ENCODE results near the gene NGEF.

NGEF gene

DNA sequence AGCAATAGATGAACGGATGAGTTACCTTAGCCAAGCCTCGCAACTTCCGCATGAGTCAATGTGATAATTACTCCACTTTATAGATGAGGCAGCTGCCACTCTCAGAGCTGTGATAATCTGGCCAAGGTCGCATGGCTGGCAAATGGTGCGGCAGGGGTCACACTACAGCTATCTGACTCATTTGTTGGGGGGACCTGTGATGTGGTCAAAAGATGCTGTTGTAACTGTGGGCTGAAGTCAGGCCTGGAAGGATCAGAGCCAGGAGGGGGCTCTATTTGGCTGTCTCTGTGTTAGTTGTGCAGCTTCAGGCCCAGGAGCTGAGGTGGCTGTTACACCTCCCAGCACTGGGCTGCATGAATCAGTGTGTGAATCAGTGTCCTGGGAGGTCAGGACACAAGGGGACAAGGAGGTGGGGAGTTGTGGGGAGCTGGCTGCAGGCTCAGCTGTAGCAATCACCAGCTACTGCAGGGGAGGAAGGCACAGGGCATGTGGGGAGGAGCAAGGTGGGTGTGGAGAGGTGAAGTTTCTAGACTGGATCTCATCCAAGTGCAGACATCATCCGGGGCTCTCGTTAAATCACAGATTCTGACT is 33.1 kb downstream of the NGEF start:
- TF ChIP-seq, protein P1, sequence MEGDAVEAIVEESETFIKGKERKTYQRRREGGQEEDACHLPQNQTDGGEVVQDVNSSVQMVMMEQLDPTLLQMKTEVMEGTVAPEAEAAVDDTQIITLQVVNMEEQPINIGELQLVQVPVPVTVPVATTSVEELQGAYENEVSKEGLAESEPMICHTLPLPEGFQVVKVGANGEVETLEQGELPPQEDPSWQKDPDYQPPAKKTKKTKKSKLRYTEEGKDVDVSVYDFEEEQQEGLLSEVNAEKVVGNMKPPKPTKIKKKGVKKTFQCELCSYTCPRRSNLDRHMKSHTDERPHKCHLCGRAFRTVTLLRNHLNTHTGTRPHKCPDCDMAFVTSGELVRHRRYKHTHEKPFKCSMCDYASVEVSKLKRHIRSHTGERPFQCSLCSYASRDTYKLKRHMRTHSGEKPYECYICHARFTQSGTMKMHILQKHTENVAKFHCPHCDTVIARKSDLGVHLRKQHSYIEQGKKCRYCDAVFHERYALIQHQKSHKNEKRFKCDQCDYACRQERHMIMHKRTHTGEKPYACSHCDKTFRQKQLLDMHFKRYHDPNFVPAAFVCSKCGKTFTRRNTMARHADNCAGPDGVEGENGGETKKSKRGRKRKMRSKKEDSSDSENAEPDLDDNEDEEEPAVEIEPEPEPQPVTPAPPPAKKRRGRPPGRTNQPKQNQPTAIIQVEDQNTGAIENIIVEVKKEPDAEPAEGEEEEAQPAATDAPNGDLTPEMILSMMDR (IDR thresholded peaks at IDR 0.05; ENCODE audit: extremely low read depth, missing control alignments) = no peak
- DNase-seq (ENCODE audit: low spot score) = no peak

DNA sequence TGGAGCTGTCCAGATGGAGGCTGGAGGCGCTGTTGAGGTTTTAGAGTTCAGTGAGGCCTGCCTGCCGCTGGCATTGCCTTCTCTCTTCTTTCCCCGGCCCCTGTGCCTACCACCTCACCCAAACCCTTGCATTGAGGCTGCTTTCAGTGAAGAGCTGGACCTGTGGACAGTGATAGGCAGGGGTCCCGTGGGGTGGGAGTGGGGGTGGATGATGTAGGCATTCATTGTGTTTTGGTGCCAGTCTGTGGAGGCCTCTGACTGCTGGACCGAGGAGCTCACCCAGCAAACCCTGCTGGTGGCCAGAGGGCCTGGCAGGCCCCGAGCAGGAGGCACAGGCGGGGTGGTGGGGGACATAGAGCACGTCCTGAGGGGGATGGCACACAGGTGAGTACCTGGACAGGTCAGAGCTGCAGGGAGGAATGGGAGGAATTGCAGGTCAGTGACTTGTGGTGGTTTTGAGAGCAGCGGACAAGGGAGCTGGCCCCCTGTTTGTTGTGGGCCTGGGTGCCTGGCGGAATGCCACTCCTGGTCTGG is 35.6 kb downstream of the NGEF start:
- TF ChIP-seq, protein P1 (IDR thresholded peaks at IDR 0.05; ENCODE audit: extremely low read depth, missing control alignments) = no peak
- no peak for DNase-seq (ENCODE audit: low spot score)

DNA sequence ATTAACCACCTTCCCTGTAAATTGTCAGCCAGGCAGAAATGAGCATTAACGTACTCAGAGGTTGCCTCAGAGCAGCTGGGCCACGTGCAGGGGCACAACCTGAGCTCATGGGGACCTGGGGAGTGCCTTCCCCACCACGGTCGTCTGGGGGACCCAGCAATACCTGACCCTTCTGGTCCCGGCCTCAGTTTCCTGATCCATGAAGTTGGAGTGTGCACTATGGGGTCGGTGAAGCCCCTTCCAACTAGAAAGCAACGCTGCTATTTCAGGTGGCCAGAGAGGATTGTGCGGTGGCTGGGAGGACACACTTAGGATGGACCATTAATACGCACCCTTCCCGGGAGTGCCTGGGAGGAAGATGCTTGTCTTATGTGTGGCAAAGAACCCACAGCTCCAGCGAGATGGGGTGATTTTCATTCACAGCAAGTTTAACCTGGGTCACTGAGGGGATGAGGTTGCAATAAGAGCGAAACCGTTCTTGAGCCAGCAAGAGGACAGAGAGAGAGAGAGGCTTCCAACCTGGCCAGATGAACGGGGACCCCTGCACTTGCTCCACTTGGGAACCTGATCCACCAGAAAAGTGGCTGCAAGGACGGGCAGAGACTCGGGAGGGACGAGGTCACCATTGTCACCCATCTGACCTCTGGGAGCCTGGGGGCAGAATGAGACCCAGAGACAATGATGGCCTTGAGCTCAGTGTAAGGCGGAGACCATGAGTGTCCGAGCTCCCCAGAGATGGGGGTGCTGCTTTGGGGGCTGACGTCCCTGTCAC is 36.2 kb downstream of the NGEF start:
- TF ChIP-seq, protein P1 (IDR thresholded peaks at IDR 0.05; ENCODE audit: extremely low read depth, missing control alignments) = no peak
- no peak for DNase-seq (ENCODE audit: low spot score)

GRCh38 chr2:232976176-232976575 is 36.9 kb downstream of the NGEF start:
- TF ChIP-seq, protein P1 (IDR thresholded peaks at IDR 0.05; ENCODE audit: extremely low read depth, missing control alignments) = no peak

GRCh38 chr2:232974396-232974795 is 38.7 kb downstream of the NGEF start:
- TF ChIP-seq, protein P1 (IDR thresholded peaks at IDR 0.05; ENCODE audit: extremely low read depth, missing control alignments) = no peak
- no peak for DNase-seq (ENCODE audit: low spot score)

More at GRCh38 chr2:232976176-232976575, 36.9 kb downstream of the NGEF start:
- DNase-seq (ENCODE audit: low spot score) = no peak

DNA sequence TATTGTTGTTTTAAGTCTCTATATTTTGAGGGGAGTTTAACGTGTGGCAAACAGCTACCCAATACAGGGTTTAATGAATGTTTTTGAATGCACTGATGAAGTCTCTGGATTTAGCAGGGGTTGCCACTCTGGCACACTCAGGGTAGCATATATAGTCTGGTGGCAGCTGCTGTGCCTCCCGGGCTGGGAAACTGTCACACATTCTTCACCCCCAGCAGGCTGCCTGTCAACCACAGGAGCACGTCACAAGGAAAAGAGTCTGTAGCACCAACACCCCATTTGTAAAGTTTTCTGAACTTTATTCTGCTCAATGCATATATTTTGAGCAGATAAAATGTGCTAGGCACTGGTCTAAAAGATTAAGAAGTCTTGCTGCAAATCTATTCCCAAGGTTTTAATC is 39.3 kb downstream of the NGEF start:
- TF ChIP-seq, protein P1 (IDR thresholded peaks at IDR 0.05; ENCODE audit: extremely low read depth, missing control alignments) = no peak

GRCh38 chr2:232973011-232973735 is 39.9 kb downstream of the NGEF start:
- DNase-seq (ENCODE audit: low spot score) = no peak
- TF ChIP-seq, protein P1 (IDR thresholded peaks at IDR 0.05; ENCODE audit: extremely low read depth, missing control alignments) = no peak

More for the DNA sequence above, 39.3 kb downstream of the NGEF start:
- no peak for DNase-seq (ENCODE audit: low spot score)
